H9 (cell line): ENCODE results near the gene TMEM39B. TPM values are rescaled to one million over a fixed set of nuclear protein-coding genes. Genes with fewer than 3 reads are reported as not detected.

ENCODE experiments used
- DNase-seq: peaks from one replicate; pipeline ENCODE4 v3.0.0-alpha.2; 2017
- H2AFZ ChIP-seq: one replicate; pipeline ENCODE4 v1.6.1; 2013; ENCODE audit warnings: mild to moderate bottlenecking, low read length, control low read depth, moderate library complexity
- H2AK5ac ChIP-seq: 2 replicates; pipeline ENCODE4 v1.6.1; 2013; ENCODE audit warnings: low read length, control low read depth, mixed read lengths; ENCODE audit not compliant: insufficient read length
- H2BK120ac ChIP-seq: one replicate; pipeline ENCODE4 v1.6.1; 2013; ENCODE audit warnings: low read depth, mild to moderate bottlenecking, low read length, control low read depth, inconsistent platforms; ENCODE audit not compliant: poor library complexity, severe bottlenecking
- H2BK12ac ChIP-seq: 2 replicates; pipeline ENCODE4 v1.6.1; 2013; ENCODE audit warnings: low read length, control low read depth, mixed read lengths, low read depth; ENCODE audit not compliant: insufficient read length
- H2BK15ac ChIP-seq: 2 replicates; pipeline ENCODE4 v1.6.1; 2013; ENCODE audit warnings: low read depth, low read length, control low read depth
- H2BK20ac ChIP-seq: one replicate; pipeline ENCODE4 v1.6.1; 2013; ENCODE audit warnings: low read depth, mild to moderate bottlenecking, low read length, control low read depth, inconsistent platforms; ENCODE audit not compliant: poor library complexity, severe bottlenecking
- H2BK5ac ChIP-seq: 2 replicates; pipeline ENCODE4 v1.6.1; 2013; ENCODE audit warnings: low read length, control low read depth, mixed read lengths; ENCODE audit not compliant: insufficient read length
- H3K14ac ChIP-seq: 2 replicates; pipeline ENCODE4 v1.6.1; 2013; ENCODE audit warnings: low read length, control low read depth; ENCODE audit not compliant: insufficient read depth
- H3K18ac ChIP-seq: 2 replicates; pipeline ENCODE4 v1.6.1; 2013; ENCODE audit warnings: low read depth, mild to moderate bottlenecking, mixed read lengths, low read length, control low read depth; ENCODE audit not compliant: insufficient read length
- H3K23ac ChIP-seq: 2 replicates; pipeline ENCODE4 v1.6.1; 2013; ENCODE audit warnings: low read length, control low read depth, mixed read lengths, low read depth; ENCODE audit not compliant: insufficient read length
- H3K23me2 ChIP-seq: 2 replicates; pipeline ENCODE4 v1.6.1; 2013; ENCODE audit warnings: low read depth, mild to moderate bottlenecking, mixed read lengths, low read length, control low read depth; ENCODE audit not compliant: insufficient read length, poor library complexity, severe bottlenecking
- H3K27ac ChIP-seq: 2 replicates; pipeline ENCODE4 v1.5.1; 2013; ENCODE audit warnings: low read length, control low read depth, mixed read lengths, low read depth; ENCODE audit not compliant: insufficient read length
- H3K27me3 ChIP-seq: 2 replicates; pipeline ENCODE4 v1.6.1; 2013; ENCODE audit warnings: low read length, control low read depth, inconsistent platforms; ENCODE audit not compliant: insufficient read depth
- H3K4ac ChIP-seq: 2 replicates; pipeline ENCODE4 v1.6.1; 2013; ENCODE audit warnings: low read depth, mild to moderate bottlenecking, control low read depth, inconsistent platforms, low read length, moderate library complexity
- H3K4me1 ChIP-seq: 2 replicates; pipeline ENCODE4 v1.6.1; 2013; ENCODE audit warnings: low read length, control low read depth, inconsistent platforms; ENCODE audit not compliant: insufficient read depth
- H3K4me2 ChIP-seq: 2 replicates; pipeline ENCODE4 v1.6.1; 2013; ENCODE audit warnings: low read length, control low read depth, mixed read lengths; ENCODE audit not compliant: insufficient read length, insufficient read depth
- H3K56ac ChIP-seq: 2 replicates; pipeline ENCODE4 v1.6.1; 2013; ENCODE audit warnings: low read depth, mild to moderate bottlenecking, mixed read lengths, low read length, control low read depth; ENCODE audit not compliant: insufficient read length
- H3K79me1 ChIP-seq: 2 replicates; pipeline ENCODE4 v1.6.1; 2013; ENCODE audit warnings: low read depth, mild to moderate bottlenecking, moderate library complexity, low read length, control low read depth, inconsistent platforms; ENCODE audit not compliant: insufficient read depth, poor library complexity, severe bottlenecking
- H3K79me2 ChIP-seq: 2 replicates; pipeline ENCODE4 v1.6.1; 2013; ENCODE audit warnings: low read length, control low read depth, inconsistent platforms; ENCODE audit not compliant: insufficient read depth
- H3K9ac ChIP-seq: 2 replicates; pipeline ENCODE4 v1.6.1; 2013; ENCODE audit warnings: low read length, control low read depth, mixed read lengths; ENCODE audit not compliant: insufficient read length; ENCODE audit errors: extremely low read depth
- H3K9me3 ChIP-seq: one replicate; pipeline ENCODE4 v1.6.1; 2013; ENCODE audit warnings: low read depth, low read length, inconsistent platforms; ENCODE audit not compliant: control insufficient read depth
- H3T11ph ChIP-seq: one replicate; pipeline ENCODE4 v1.6.1; 2013; ENCODE audit warnings: mild to moderate bottlenecking, low read length, control low read depth, inconsistent platforms
- H4K20me1 ChIP-seq: one replicate; pipeline ENCODE4 v1.6.1; 2013; ENCODE audit not compliant: control insufficient read depth, insufficient read length, insufficient read depth
- H4K5ac ChIP-seq: 2 replicates; pipeline ENCODE4 v1.6.1; 2013; ENCODE audit warnings: low read depth, mild to moderate bottlenecking, mixed read lengths, low read length, control low read depth; ENCODE audit not compliant: insufficient read length
- H4K8ac ChIP-seq: replicated peaks from 2 replicates; pipeline ENCODE4 v1.6.1; 2013; ENCODE audit warnings: low read length, control low read depth, mixed read lengths, low read depth; ENCODE audit not compliant: insufficient read length
- H4K91ac ChIP-seq: 2 replicates; pipeline ENCODE4 v1.6.1; 2013; ENCODE audit warnings: low read depth, mild to moderate bottlenecking, moderate library complexity, mixed read lengths, low read length, control low read depth; ENCODE audit not compliant: insufficient read length
- H3K27ac Mint-ChIP-seq, 3 experiments: 2 replicates in 2 of 3; 3 replicates in 1 of 3; pipeline ENCODE4 v1.8.0; 2020 to 2021; ENCODE audit warnings: mixed read lengths in 3 of 3, mild to moderate bottlenecking in 1 of 3, moderate library complexity in 1 of 3
- H3K27me3 Mint-ChIP-seq: 2 replicates; pipeline ENCODE4 v1.8.0; 2021; ENCODE audit warnings: low read depth, mild to moderate bottlenecking, moderate library complexity, mixed read lengths
- H3K36me3 Mint-ChIP-seq, 3 experiments: 2 replicates in 2 of 3; 3 replicates in 1 of 3; pipeline ENCODE4 v1.8.0; 2020 to 2021; ENCODE audit warnings: low read depth in 3 of 3, mixed read lengths in 3 of 3; ENCODE audit not compliant: insufficient read depth in 1 of 3
- H3K4me1 Mint-ChIP-seq, 2 experiments: 2 replicates each; pipeline ENCODE4 v1.8.0; 2020; ENCODE audit warnings: mixed read lengths in 2 of 2
- H3K4me3 Mint-ChIP-seq, 2 experiments: 2 replicates in 1 of 2; 3 replicates in 1 of 2; pipeline ENCODE4 v1.8.0; 2020 to 2021; ENCODE audit warnings: mild to moderate bottlenecking in 2 of 2, mixed read lengths in 2 of 2, moderate library complexity in 1 of 2
- H3K9me3 Mint-ChIP-seq, 2 experiments: 2 replicates in 1 of 2; 3 replicates in 1 of 2; pipeline ENCODE4 v1.8.0; 2020; ENCODE audit warnings: mild to moderate bottlenecking in 2 of 2, mixed read lengths in 2 of 2, moderate library complexity in 1 of 2
- CTCF ChIP-seq: fragments of 200-600 bp; sonication (generic); conservative IDR thresholded peaks from 3 replicates; pipeline ENCODE4 v1.8.0; 2021; ENCODE audit warnings: antibody characterized with exemption, mild to moderate bottlenecking
- WGBS: extraction: QIAGEN DNeasy Blood & Tissue Kit; methylation state at CpG from one replicate; pipeline ENCODE4 v1.1.7; 2013; ENCODE audit warnings: missing lambda C conversion rate, low lambda C conversion rate, mixed read lengths; ENCODE audit not compliant: insufficient read length; ENCODE audit errors: extremely low coverage; 5-methylcytosine and 5-hydroxymethylcytosine counted together
- total RNA-seq: library from RNA; stranded (reverse); gene quantifications from 2 replicates; pipeline ENCODE4 v1.2.1, GENCODE V29; 2021

The TMEM39B gene
- total RNA-seq, 1 experiment from 2014 or later: 27.4 TPM

GRCh38 chr1:32077451-32077850, 4.7 kb downstream of the TMEM39B start:
- H2BK12ac ChIP-seq: no peak overlapping the region
- no peak for DNase-seq
- H2BK120ac ChIP-seq: no peak overlapping the region
- no peak overlapping the region for H3K56ac ChIP-seq
- H4K5ac ChIP-seq: no peak overlapping the region
- no peaks in the 10 kb centered on the region for H3K9me3 ChIP-seq
- no peak overlapping the region for H2BK15ac ChIP-seq
- peaks cover 5% of the 10 kb centered on the region for H3K23me2 ChIP-seq
- H4K91ac ChIP-seq: no peak overlapping the region
- H3K4me1 Mint-ChIP-seq: peaks cover 5 to 8% of the 10 kb centered on the region in 2 experiments
- no peak overlapping the region for H3K4ac ChIP-seq
- peak overlapping the region in 1 of 3 experiments; percentile 1; a peak in 1 of 7 replicates for H3K27ac Mint-ChIP-seq
- peaks cover 32 to 67% (median 61%) of the 10 kb centered on the region in 3 experiments; a peak in 6 of 7 replicates for H3K36me3 Mint-ChIP-seq
- no peak overlapping the region for H3K18ac ChIP-seq
- no peaks in the 10 kb centered on the region; the same call in 1 of the 2 replicates for H3K27me3 Mint-ChIP-seq
- H3K9me3 Mint-ChIP-seq: no peaks in the 10 kb centered on the region; a peak in 1 of 5 replicates
- H3K27me3 ChIP-seq: no peaks in the 10 kb centered on the region
- no peak overlapping the region for H3K4me2 ChIP-seq
- H3K27ac ChIP-seq: no peak overlapping the region
- TF ChIP-seq CTCF: no peak
- no peaks in the 10 kb centered on the region for H3K79me1 ChIP-seq
- no peak overlapping the region for H3T11ph ChIP-seq
- H4K20me1 ChIP-seq: no peaks in the 10 kb centered on the region
- H3K23ac ChIP-seq: no peak overlapping the region
- no peak overlapping the region for H4K8ac ChIP-seq
- H2BK20ac ChIP-seq: no peak overlapping the region
- WGBS: no CpG with 5 or more reads among the region's 3 CpGs
- no peak overlapping the region; a peak in 2 of 5 replicates for H3K4me3 Mint-ChIP-seq
- H3K4me1 ChIP-seq: no peaks in the 10 kb centered on the region
- H3K14ac ChIP-seq: no peak overlapping the region
- H2AK5ac ChIP-seq: no peak overlapping the region
- H3K79me2 ChIP-seq: no peaks in the 10 kb centered on the region; the same call in 1 of the 2 replicates
- H3K9ac ChIP-seq: no peak overlapping the region
- no peak overlapping the region for H2AFZ ChIP-seq
- no peak overlapping the region for H2BK5ac ChIP-seq
